Activated CD8-positive, alpha-beta T cell treated with anti-CD3 and anti-CD28 coated beads for 36 hours (primary cell): ENCODE measurements around the gene LIMD2. TPM values are rescaled to one million over a fixed set of nuclear protein-coding genes. Genes with fewer than 3 reads are reported as not detected.
A peak's percentile ranks its signal among the peaks of the same experiment; 100 is the strongest.

Experiments
- ATAC-seq: fragments of 200-7000 bp; cut with Tn5 transposase; one replicate; pipeline ENCODE4 v1.10.0; 2021; ENCODE audit warnings: mild to moderate bottlenecking, moderate library complexity
- CTCF ChIA-PET: fragments of 350-600 bp; sonication (Branson Sonifier 250); formaldehyde crosslinking; loops from one replicate; lab custom pipeline; 2021; ENCODE audit warnings: antibody characterized with exemption; lab: Charles Lee
- POLR2A ChIA-PET: fragments of 350-600 bp; sonication (Branson Sonifier 250); formaldehyde crosslinking; loops from one replicate; lab custom pipeline; 2021; ENCODE audit warnings: antibody characterized with exemption; lab: Charles Lee
- DNase-seq: peaks from one replicate; pipeline ENCODE4 v3.0.0-alpha.2; 2020
- H3K27ac Mint-ChIP-seq: one replicate; pipeline ENCODE4 v1.8.0; 2021; ENCODE audit warnings: mild to moderate bottlenecking, mixed read lengths
- H3K27me3 Mint-ChIP-seq: one replicate; pipeline ENCODE4 v1.8.0; 2021; ENCODE audit warnings: mixed read lengths
- H3K36me3 Mint-ChIP-seq: one replicate; pipeline ENCODE4 v1.8.0; 2021; ENCODE audit warnings: low read depth, mixed read lengths
- H3K4me1 Mint-ChIP-seq: one replicate; pipeline ENCODE4 v1.8.0; 2021; ENCODE audit warnings: low read depth, mixed read lengths
- H3K4me3 Mint-ChIP-seq: one replicate; pipeline ENCODE4 v1.8.0; 2021; ENCODE audit warnings: mild to moderate bottlenecking, moderate library complexity, mixed read lengths
- H3K9me3 Mint-ChIP-seq: one replicate; pipeline ENCODE4 v1.8.0; 2021; ENCODE audit warnings: mixed read lengths
- intact Hi-C: fragments of 100-400 bp; cut with micrococcal nuclease; formaldehyde crosslinking; loops from one replicate; pipeline ENCODE4 v1.10.0; 2022
- total RNA-seq, 2 experiments: library from RNA; stranded (reverse); gene quantifications; one replicate each; pipeline ENCODE4 v1.2.3, GENCODE V29; 2021
- TF ChIP-seq, protein P1 (sequence below): fragments of 200-600 bp; IDR thresholded peaks from one replicate; pipeline ENCODE4 v1.8.0; 2022; ENCODE audit warnings: antibody characterized with exemption, mild to moderate bottlenecking

LIMD2 gene
- 100 to 1,000 TPM; 143 to 145 TPM for total RNA-seq

GRCh38 chr17:63699638-63700527 lies at the start of gene LIMD2:
Gene LIMD2 (minus strand): TSS chr17:63700125. CDS start chr17:63699298, 827 bp downstream.
- Mint-ChIP-seq H3K4me1 (peaks cover 57% of the 10 kb centered on the region), H3K9me3 (no peaks in the 10 kb centered on the region), H3K4me3 (peak within 1 kb of the TSS; percentile 92), H3K36me3 (peaks cover 50% of the 10 kb centered on the region), H3K27ac (peak within 1 kb of the TSS; percentile 99), H3K27me3 (no peaks in the 10 kb centered on the region)
- POLR2A ChIA-PET = interaction anchor here (0.6 to 11.3 kb wide), 12 partner anchors 10 to 142 kb away, joined by 3 to 96 read pairs (median 6); partner anchors contain the start of genes CCDC47, DDX42, MAP3K3 and STRADA
- peak; percentile 8 for ATAC-seq
- intact Hi-C loops = loop anchor here (5.0 kb wide), 2 partner anchors 78 to 132 kb away; partner anchors contain the start of gene MAP3K3
- DNase-seq = peak; percentile 87
- TF ChIP-seq, protein P1, sequence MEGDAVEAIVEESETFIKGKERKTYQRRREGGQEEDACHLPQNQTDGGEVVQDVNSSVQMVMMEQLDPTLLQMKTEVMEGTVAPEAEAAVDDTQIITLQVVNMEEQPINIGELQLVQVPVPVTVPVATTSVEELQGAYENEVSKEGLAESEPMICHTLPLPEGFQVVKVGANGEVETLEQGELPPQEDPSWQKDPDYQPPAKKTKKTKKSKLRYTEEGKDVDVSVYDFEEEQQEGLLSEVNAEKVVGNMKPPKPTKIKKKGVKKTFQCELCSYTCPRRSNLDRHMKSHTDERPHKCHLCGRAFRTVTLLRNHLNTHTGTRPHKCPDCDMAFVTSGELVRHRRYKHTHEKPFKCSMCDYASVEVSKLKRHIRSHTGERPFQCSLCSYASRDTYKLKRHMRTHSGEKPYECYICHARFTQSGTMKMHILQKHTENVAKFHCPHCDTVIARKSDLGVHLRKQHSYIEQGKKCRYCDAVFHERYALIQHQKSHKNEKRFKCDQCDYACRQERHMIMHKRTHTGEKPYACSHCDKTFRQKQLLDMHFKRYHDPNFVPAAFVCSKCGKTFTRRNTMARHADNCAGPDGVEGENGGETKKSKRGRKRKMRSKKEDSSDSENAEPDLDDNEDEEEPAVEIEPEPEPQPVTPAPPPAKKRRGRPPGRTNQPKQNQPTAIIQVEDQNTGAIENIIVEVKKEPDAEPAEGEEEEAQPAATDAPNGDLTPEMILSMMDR = no peak
- CTCF ChIA-PET = no interaction called here

GRCh38 chr17:63741408-63742173 lies 41.7 kb upstream of the LIMD2 start, which contains the start of gene STRADA:
Gene STRADA (minus strand): TSS chr17:63741799. CDS start chr17:63728369, 13,430 bp downstream.
- DNase-seq (peak; percentile 99), ATAC-seq (peak; percentile 96)
- TF ChIP-seq, protein P1 = no peak
- Mint-ChIP-seq H3K27me3 (no peaks in the 10 kb centered on the region), H3K36me3 (peaks cover 11% of the 10 kb centered on the region), H3K4me3 (peak within 1 kb of the TSS; percentile 94), H3K4me1 (peaks cover 21% of the 10 kb centered on the region), H3K9me3 (no peaks in the 10 kb centered on the region), H3K27ac (peak within 1 kb of the TSS; percentile 96)
- intact Hi-C loops = loop anchor here (2.0 to 5.0 kb wide), 2 partner anchors 31 to 34 kb away; partner anchors contain the start of gene CCDC47
- ChIA-PET POLR2A (interaction anchor here (0.7 to 2.0 kb wide), 23 partner anchors 8 to 187 kb away, joined by 3 to 25 read pairs (median 4); partner anchors contain the start of genes CCDC47, DDX42, LIMD2 and PSMC5), CTCF (interaction anchor here (0.7 to 1.3 kb wide), 6 partner anchors 9 to 118 kb away, joined by 3 to 5 read pairs (median 4); partner anchors contain the start of gene FTSJ3)

- intact Hi-C loops = loop anchor here (2.0 to 5.0 kb wide), 2 partner anchors 32 to 34 kb away; partner anchors contain the start of gene CCDC47
- Mint-ChIP-seq H3K4me3 (peak overlapping the region; percentile 94), H3K4me1 (peaks cover 21% of the 10 kb centered on the region), H3K27ac (peak overlapping the region; percentile 96), H3K27me3 (no peaks in the 10 kb centered on the region), H3K36me3 (peaks cover 9% of the 10 kb centered on the region), H3K9me3 (no peaks in the 10 kb centered on the region)
- TF ChIP-seq, protein P1 = no peak
- no peak for ATAC-seq
- CTCF ChIA-PET = interaction anchor here (1.3 kb wide), 1 partner anchor 11 kb away, joined by 4 read pairs; no protein-coding TSS in a partner anchor
- POLR2A ChIA-PET = interaction anchor here (0.6 to 2.0 kb wide), 11 partner anchors 9 to 90 kb away, joined by 3 to 20 read pairs (median 3); partner anchors contain the start of genes CCDC47 and DDX42
- no peak for DNase-seq
These were observed 41.1 kb upstream of the LIMD2 start for GRCh38 chr17:63741143-63741407.

DNA sequence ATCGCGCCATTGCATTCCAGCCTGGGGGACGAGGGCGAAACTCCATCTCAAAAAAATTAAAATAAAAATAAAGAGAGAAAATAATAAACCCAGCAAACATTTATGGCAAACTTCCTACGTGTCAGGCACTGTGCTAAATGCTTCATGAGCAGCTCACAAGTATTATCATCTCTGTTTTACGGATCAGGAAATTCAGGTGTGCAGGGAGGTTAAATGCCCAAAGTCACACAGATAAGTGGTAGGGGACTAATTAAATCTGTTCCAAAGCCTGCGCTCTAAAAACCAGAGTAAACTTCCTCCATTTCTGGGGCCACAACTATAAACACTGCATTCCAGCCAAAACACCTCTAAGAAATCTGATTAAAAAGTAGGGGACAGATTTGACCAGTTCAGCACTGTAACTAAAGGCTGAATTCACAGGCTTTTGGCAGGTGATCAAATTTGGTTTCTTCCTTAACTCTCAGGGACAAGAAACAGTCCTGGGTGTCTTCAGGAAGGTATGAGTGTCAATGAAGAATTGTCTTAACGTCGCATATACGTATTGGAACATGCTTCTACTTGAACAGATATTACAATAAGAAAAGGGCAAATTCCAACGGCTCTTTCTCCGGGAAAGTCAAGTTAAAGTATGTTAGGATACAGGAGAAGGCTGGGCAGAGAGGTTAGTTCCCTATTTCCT lies 40.7 kb upstream of the LIMD2 start:
- H3K36me3 Mint-ChIP-seq = peaks cover 4% of the 10 kb centered on the region
- ChIA-PET POLR2A (interaction anchor here (0.6 to 2.0 kb wide), 13 partner anchors 9 to 91 kb away, joined by 3 to 20 read pairs (median 3); partner anchors contain the start of genes CCDC47 and DDX42), CTCF (interaction anchor here (1.3 to 1.6 kb wide), 2 partner anchors 9 to 11 kb away, joined by 3 to 4 read pairs; no protein-coding TSS in a partner anchor)
- H3K27me3 Mint-ChIP-seq = no peaks in the 10 kb centered on the region
- H3K4me3 Mint-ChIP-seq = peak overlapping the region; percentile 94
- peaks cover 21% of the 10 kb centered on the region for H3K4me1 Mint-ChIP-seq
- TF ChIP-seq, protein P1 = no peak
- DNase-seq (no peak), ATAC-seq (no peak)
- H3K27ac Mint-ChIP-seq = peak overlapping the region; percentile 96
- intact Hi-C loops = loop anchor here (2.0 to 5.0 kb wide), 2 partner anchors 32 to 33 kb away; partner anchors contain the start of gene CCDC47
- H3K9me3 Mint-ChIP-seq = no peaks in the 10 kb centered on the region
